WTC11 (cell line): ENCODE results near the gene TP53BP2.

ENCODE experiments used
- NR3C1 ChIP-seq: sonication (generic); formaldehyde crosslinking; conservative IDR thresholded peaks from 2 replicates; pipeline ENCODE4 v1.8.1; 2023; ENCODE audit warnings: low read depth, mild to moderate bottlenecking, missing genetic modification reagents
- TF ChIP-seq, protein P1 (sequence below): sonication (generic); formaldehyde crosslinking; conservative IDR thresholded peaks from 2 replicates; pipeline ENCODE4 v1.8.1; 2022; ENCODE audit warnings: mild to moderate bottlenecking, missing genetic modification reagents
- TF ChIP-seq, protein P2 (sequence below): fragments of 200-600 bp; IDR thresholded peaks from 2 replicates; pipeline ENCODE4 v1.8.0; 2022; ENCODE audit warnings: antibody characterized with exemption

- TF ChIP-seq, protein P1, sequence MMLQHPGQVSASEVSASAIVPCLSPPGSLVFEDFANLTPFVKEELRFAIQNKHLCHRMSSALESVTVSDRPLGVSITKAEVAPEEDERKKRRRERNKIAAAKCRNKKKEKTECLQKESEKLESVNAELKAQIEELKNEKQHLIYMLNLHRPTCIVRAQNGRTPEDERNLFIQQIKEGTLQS: no peak
- TF ChIP-seq, protein P2, sequence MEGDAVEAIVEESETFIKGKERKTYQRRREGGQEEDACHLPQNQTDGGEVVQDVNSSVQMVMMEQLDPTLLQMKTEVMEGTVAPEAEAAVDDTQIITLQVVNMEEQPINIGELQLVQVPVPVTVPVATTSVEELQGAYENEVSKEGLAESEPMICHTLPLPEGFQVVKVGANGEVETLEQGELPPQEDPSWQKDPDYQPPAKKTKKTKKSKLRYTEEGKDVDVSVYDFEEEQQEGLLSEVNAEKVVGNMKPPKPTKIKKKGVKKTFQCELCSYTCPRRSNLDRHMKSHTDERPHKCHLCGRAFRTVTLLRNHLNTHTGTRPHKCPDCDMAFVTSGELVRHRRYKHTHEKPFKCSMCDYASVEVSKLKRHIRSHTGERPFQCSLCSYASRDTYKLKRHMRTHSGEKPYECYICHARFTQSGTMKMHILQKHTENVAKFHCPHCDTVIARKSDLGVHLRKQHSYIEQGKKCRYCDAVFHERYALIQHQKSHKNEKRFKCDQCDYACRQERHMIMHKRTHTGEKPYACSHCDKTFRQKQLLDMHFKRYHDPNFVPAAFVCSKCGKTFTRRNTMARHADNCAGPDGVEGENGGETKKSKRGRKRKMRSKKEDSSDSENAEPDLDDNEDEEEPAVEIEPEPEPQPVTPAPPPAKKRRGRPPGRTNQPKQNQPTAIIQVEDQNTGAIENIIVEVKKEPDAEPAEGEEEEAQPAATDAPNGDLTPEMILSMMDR: no peak
- no peak for TF ChIP-seq NR3C1
Measured at GRCh38 chr1:223745731-223746130, 100.0 kb downstream of the TP53BP2 start.
